A673 (cell line): ENCODE data around the gene VIM. TPM values are rescaled to one million over a fixed set of nuclear protein-coding genes. Genes with fewer than 3 reads are reported as not detected.
A peak's percentile ranks its signal among the peaks of the same experiment; 100 is the strongest.

Experiments
- BruUV-seq: library from RNA; stranded (reverse); fragments of 400-500 nt; replicated peaks from 2 replicates; lab custom pipeline; 2021; lab: Mats Ljungman, UMichigan
- CTCF ChIA-PET: fragments of 300-600 bp; sonication (Branson Sonifier 250); formaldehyde crosslinking; loops from one replicate; lab custom pipeline; 2022; ENCODE audit warnings: antibody characterized with exemption; lab: Charles Lee
- POLR2A ChIA-PET: fragments of 300-600 bp; sonication (Branson Sonifier 250); formaldehyde crosslinking; loops from one replicate; lab custom pipeline; 2022; ENCODE audit warnings: antibody characterized with exemption; ENCODE audit not compliant: low non-redundant PET; lab: Charles Lee
- DNase-seq: peaks from one replicate; pipeline ENCODE4 v3.0.0-alpha.2; 2015; ENCODE audit warnings: low spot score
- H3K27ac ChIP-seq: fragments of 200-600 bp; sonication (generic); 2 replicates; pipeline ENCODE4 v1.5.1; 2016; ENCODE audit warnings: mixed run types, low read depth, mild to moderate bottlenecking, mixed read lengths, antibody characterized with exemption, low read length; ENCODE audit not compliant: poor library complexity, severe bottlenecking
- H3K27me3 ChIP-seq: fragments of 200-600 bp; sonication (generic); replicated peaks from 2 replicates; pipeline ENCODE4 v1.6.1; 2017; ENCODE audit warnings: mixed run types, low read depth, mild to moderate bottlenecking, mixed read lengths, antibody characterized with exemption, low read length; ENCODE audit not compliant: insufficient read depth, poor library complexity
- H3K36me3 ChIP-seq: fragments of 200-600 bp; sonication (generic); 2 replicates; pipeline ENCODE4 v1.6.1; 2016; ENCODE audit warnings: mixed run types, mild to moderate bottlenecking, mixed read lengths, antibody characterized with exemption, low read length; ENCODE audit not compliant: insufficient read depth, poor library complexity, severe bottlenecking
- H3K4me1 ChIP-seq: fragments of 200-600 bp; sonication (generic); 2 replicates; pipeline ENCODE4 v1.6.1; 2017; ENCODE audit warnings: mixed run types, mild to moderate bottlenecking, mixed read lengths, antibody characterized with exemption, low read length; ENCODE audit not compliant: insufficient read depth, poor library complexity, severe bottlenecking
- H3K4me3 ChIP-seq: fragments of 200-600 bp; sonication (generic); 2 replicates; pipeline ENCODE4 v1.5.1; 2016; ENCODE audit warnings: low read depth, mixed run types, mild to moderate bottlenecking, mixed read lengths, low read length; ENCODE audit not compliant: poor library complexity, severe bottlenecking
- H3K9me3 ChIP-seq: fragments of 200-600 bp; sonication (generic); 2 replicates; pipeline ENCODE4 v1.6.1; 2016; ENCODE audit warnings: mixed run types, low read depth, mild to moderate bottlenecking, mixed read lengths, antibody characterized with exemption, low read length; ENCODE audit not compliant: poor library complexity, severe bottlenecking
- CTCF ChIP-seq: fragments of 300-800, 200-600 bp; sonication (generic); conservative IDR thresholded peaks from 2 replicates; pipeline ENCODE4 v1.5.1; 2017; ENCODE audit warnings: low read depth, mild to moderate bottlenecking, antibody characterized with exemption, low read length, moderate library complexity, mixed read lengths
- EZH2 ChIP-seq: fragments of 200-600 bp; sonication (generic); IDR thresholded peaks from 2 replicates; pipeline ENCODE4 v1.6.1; 2017; ENCODE audit warnings: borderline replicate concordance, low read depth, mild to moderate bottlenecking, mixed read lengths, antibody characterized with exemption, low read length; ENCODE audit not compliant: poor library complexity, severe bottlenecking
- intact Hi-C: fragments of 100-400 bp; cut with micrococcal nuclease; formaldehyde crosslinking; loops from one replicate; pipeline ENCODE4 v1.10.0; 2022; ENCODE audit not compliant: unreplicated experiment
- total RNA-seq: library from RNA; stranded (reverse); gene quantifications from 2 replicates; pipeline ENCODE4 v1.2.3, GENCODE V29; 2021

The VIM gene
- total RNA-seq, 1 experiment from 2014 or later, result 1,873 TPM

- POLR2A ChIA-PET, result no interaction called here
- CTCF ChIA-PET, result no interaction called here
- peaks cover 29% of the 10 kb centered on the region for H3K4me1 ChIP-seq
- H3K27ac ChIP-seq, result no peak overlapping the region
- no peaks in the 10 kb centered on the region for H3K27me3 ChIP-seq
- no peak overlapping the region for H3K4me3 ChIP-seq
- DNase-seq, result no peak
- intact Hi-C loops, result loop anchor here (5.0 kb wide), 2 partner anchors 159 to 274 kb away; no protein-coding TSS in a partner anchor
- H3K9me3 ChIP-seq, result no peaks in the 10 kb centered on the region
- no peak for TF ChIP-seq EZH2
- TF ChIP-seq CTCF, result no peak
- peaks cover 4% of the 10 kb centered on the region for H3K36me3 ChIP-seq
- no TSS peak for BruUV-seq
These were observed 2.2 kb upstream of the VIM start for GRCh38 chr10:17225808-17226207.

GRCh38 chr10:17226891-17227303 lies 1.1 kb upstream of the VIM start:
- TF ChIP-seq CTCF, result no peak
- no TSS peak for BruUV-seq
- Histone ChIP-seq H3K9me3 (no peaks in the 10 kb centered on the region), H3K36me3 (peaks cover 15% of the 10 kb centered on the region), H3K4me1 (peaks cover 35% of the 10 kb centered on the region), H3K27ac (peak overlapping the region; percentile 96), H3K27me3 (no peaks in the 10 kb centered on the region), H3K4me3 (peak overlapping the region; percentile 96)
- POLR2A ChIA-PET, result no interaction called here
- CTCF ChIA-PET, result no interaction called here
- DNase-seq, result no peak
- intact Hi-C loops, result loop anchor here (5.0 kb wide), 2 partner anchors 160 to 275 kb away; no protein-coding TSS in a partner anchor

- Histone ChIP-seq H3K27ac (peak overlapping the region; percentile 96), H3K36me3 (peaks cover 21% of the 10 kb centered on the region), H3K4me1 (peaks cover 35% of the 10 kb centered on the region), H3K9me3 (no peaks in the 10 kb centered on the region), H3K27me3 (no peaks in the 10 kb centered on the region), H3K4me3 (peak overlapping the region; percentile 96)
- TF ChIP-seq EZH2 (no peak), CTCF (peak; percentile 51)
- POLR2A ChIA-PET, result interaction anchor here (0.7 kb wide), 1 partner anchor 14 kb away, joined by 5 read pairs; no protein-coding TSS in a partner anchor
- TSS peak; percentile 59 for BruUV-seq
- CTCF ChIA-PET, result no interaction called here
- DNase-seq, result peak; percentile 80
- intact Hi-C loops, result loop anchor here (2.0 to 5.0 kb wide), 3 partner anchors 27 to 275 kb away; partner anchors contain the start of gene TRDMT1
These were observed 512 bp upstream of the VIM start for GRCh38 chr10:17227367-17228090.
